ENCODE measurements around the gene UBE2R2.
"Not testable (repeated sequence)": the region's sequence is repeated elsewhere in the genome, so short reads cannot be mapped to it uniquely, and the experiment has no call there.

The UBE2R2 gene

GRCh38 chr9:33789429-33789828 lies 27.5 kb upstream of the UBE2R2 start:
- not testable (repeated sequence) for H3K79me2 ChIP-seq (ENCODE audit: control insufficient read depth, insufficient read depth, low read length, poor library complexity); H3K4ac ChIP-seq (ENCODE audit: low read depth, low read length); DNase-seq; H3K36me3 ChIP-seq (ENCODE audit: control insufficient read depth in 1 of 2, insufficient read depth in 2 of 2, low read length in 2 of 2); H4K8ac ChIP-seq (ENCODE audit: low read depth, low read length); H3K9ac ChIP-seq (ENCODE audit: low read length); H3K23ac ChIP-seq (ENCODE audit: low read length); H4K12ac ChIP-seq (ENCODE audit: low read depth, low read length); H3K4me2 ChIP-seq (ENCODE audit: low read length); H3K4me3 ChIP-seq (ENCODE audit: low read depth, low read length); H2BK12ac ChIP-seq (ENCODE audit: low read length); H2BK120ac ChIP-seq (ENCODE audit: insufficient read depth, low read length, poor library complexity); H3K9me3 ChIP-seq (ENCODE audit: insufficient read depth, low read depth, low read length); H3K4me1 ChIP-seq (ENCODE audit: control insufficient read depth in 1 of 2, insufficient read depth in 2 of 2, low read length in 2 of 2); H3K18ac ChIP-seq (ENCODE audit: low read length); H2BK5ac ChIP-seq (ENCODE audit: low read depth, low read length, poor library complexity); H3K27me3 ChIP-seq (ENCODE audit: insufficient read depth, low read length); H3K14ac ChIP-seq (ENCODE audit: low read length); H4K91ac ChIP-seq (ENCODE audit: low read depth, low read length); H2AFZ ChIP-seq (ENCODE audit: insufficient read depth, low read length, poor library complexity); H2AK5ac ChIP-seq (ENCODE audit: low read length); H3K27ac ChIP-seq (ENCODE audit: low read depth, low read length); H3K79me1 ChIP-seq (ENCODE audit: low read length)
- no CpG with 5 or more reads among the region's 2 CpGs for WGBS (ENCODE audit: extremely low coverage, insufficient coverage, insufficient read length)

GRCh38 chr9:33791117-33791516 lies 25.8 kb upstream of the UBE2R2 start:
- H3K79me1 ChIP-seq (ENCODE audit: low read length), result no peaks in the 10 kb centered on the region
- H2AFZ ChIP-seq (ENCODE audit: insufficient read depth, low read length, poor library complexity), result no peak overlapping the region
- no peak overlapping the region for H3K14ac ChIP-seq (ENCODE audit: low read length)
- H3K27ac ChIP-seq (ENCODE audit: low read depth, low read length), result no peak overlapping the region
- no peak overlapping the region for H4K8ac ChIP-seq (ENCODE audit: low read depth, low read length)
- H3K4me3 ChIP-seq (ENCODE audit: low read depth, low read length), result no peak overlapping the region
- H3K23ac ChIP-seq (ENCODE audit: low read length), result no peak overlapping the region
- no peaks in the 10 kb centered on the region for H3K36me3 ChIP-seq (ENCODE audit: control insufficient read depth in 1 of 2, insufficient read depth in 2 of 2, low read length in 2 of 2)
- H3K4me2 ChIP-seq (ENCODE audit: low read length), result no peak overlapping the region
- no peaks in the 10 kb centered on the region for H3K79me2 ChIP-seq (ENCODE audit: control insufficient read depth, insufficient read depth, low read length, poor library complexity)
- H2BK5ac ChIP-seq (ENCODE audit: low read depth, low read length, poor library complexity), result no peak overlapping the region
- DNase-seq, result no peak
- H2BK120ac ChIP-seq (ENCODE audit: insufficient read depth, low read length, poor library complexity), result no peak overlapping the region
- no peak overlapping the region for H2BK12ac ChIP-seq (ENCODE audit: low read length)
- no peak overlapping the region for H4K12ac ChIP-seq (ENCODE audit: low read depth, low read length)
- no peak overlapping the region for H3K4ac ChIP-seq (ENCODE audit: low read depth, low read length)
- no peak overlapping the region for H4K91ac ChIP-seq (ENCODE audit: low read depth, low read length)
- H2AK5ac ChIP-seq (ENCODE audit: low read length), result no peak overlapping the region
- H3K4me1 ChIP-seq (ENCODE audit: control insufficient read depth in 1 of 2, insufficient read depth in 2 of 2, low read length in 2 of 2), result no peaks in the 10 kb centered on the region
- H3K18ac ChIP-seq (ENCODE audit: low read length), result no peak overlapping the region
- H3K9me3 ChIP-seq (ENCODE audit: insufficient read depth, low read depth, low read length), result peaks cover 1% of the 10 kb centered on the region
- WGBS (ENCODE audit: extremely low coverage, insufficient coverage, insufficient read length), result no CpG with 5 or more reads among the region's 2 CpGs
- H3K9ac ChIP-seq (ENCODE audit: low read length), result no peak overlapping the region
- no peaks in the 10 kb centered on the region for H3K27me3 ChIP-seq (ENCODE audit: insufficient read depth, low read length)

- not testable (repeated sequence) for H4K12ac ChIP-seq (ENCODE audit: low read depth, low read length); H3K23ac ChIP-seq (ENCODE audit: low read length); H3K4ac ChIP-seq (ENCODE audit: low read depth, low read length); H3K27me3 ChIP-seq (ENCODE audit: insufficient read depth, low read length); H2BK120ac ChIP-seq (ENCODE audit: insufficient read depth, low read length, poor library complexity); H3K9ac ChIP-seq (ENCODE audit: low read length); H3K14ac ChIP-seq (ENCODE audit: low read length); H4K8ac ChIP-seq (ENCODE audit: low read depth, low read length); H3K4me2 ChIP-seq (ENCODE audit: low read length); H3K4me1 ChIP-seq (ENCODE audit: control insufficient read depth in 1 of 2, insufficient read depth in 2 of 2, low read length in 2 of 2); H3K36me3 ChIP-seq (ENCODE audit: control insufficient read depth in 1 of 2, insufficient read depth in 2 of 2, low read length in 2 of 2); H2BK12ac ChIP-seq (ENCODE audit: low read length); H3K79me2 ChIP-seq (ENCODE audit: control insufficient read depth, insufficient read depth, low read length, poor library complexity); DNase-seq; H3K9me3 ChIP-seq (ENCODE audit: insufficient read depth, low read depth, low read length); H3K27ac ChIP-seq (ENCODE audit: low read depth, low read length); H3K4me3 ChIP-seq (ENCODE audit: low read depth, low read length); H2BK5ac ChIP-seq (ENCODE audit: low read depth, low read length, poor library complexity); H4K91ac ChIP-seq (ENCODE audit: low read depth, low read length); H3K79me1 ChIP-seq (ENCODE audit: low read length); H2AFZ ChIP-seq (ENCODE audit: insufficient read depth, low read length, poor library complexity); H2AK5ac ChIP-seq (ENCODE audit: low read length); H3K18ac ChIP-seq (ENCODE audit: low read length)
- no CpG with 5 or more reads among the region's 1 CpG for WGBS (ENCODE audit: extremely low coverage, insufficient coverage, insufficient read length)
Observed at GRCh38 chr9:33793496-33793895, 23.5 kb upstream of the UBE2R2 start.

GRCh38 chr9:33794560-33794959 lies 22.4 kb upstream of the UBE2R2 start:
- no peak overlapping the region for H2AK5ac ChIP-seq (ENCODE audit: low read length)
- no peak overlapping the region for H3K23ac ChIP-seq (ENCODE audit: low read length)
- no peaks in the 10 kb centered on the region for H3K79me1 ChIP-seq (ENCODE audit: low read length)
- H3K79me2 ChIP-seq (ENCODE audit: control insufficient read depth, insufficient read depth, low read length, poor library complexity), result no peaks in the 10 kb centered on the region
- H4K12ac ChIP-seq (ENCODE audit: low read depth, low read length), result no peak overlapping the region
- no peak overlapping the region for H4K8ac ChIP-seq (ENCODE audit: low read depth, low read length)
- no peak overlapping the region for H3K14ac ChIP-seq (ENCODE audit: low read length)
- no peak overlapping the region for H3K4ac ChIP-seq (ENCODE audit: low read depth, low read length)
- no peak overlapping the region for H3K27ac ChIP-seq (ENCODE audit: low read depth, low read length)
- no peak overlapping the region for H2BK5ac ChIP-seq (ENCODE audit: low read depth, low read length, poor library complexity)
- H3K4me1 ChIP-seq (ENCODE audit: control insufficient read depth in 1 of 2, insufficient read depth in 2 of 2, low read length in 2 of 2), result no peaks in the 10 kb centered on the region
- H4K91ac ChIP-seq (ENCODE audit: low read depth, low read length), result no peak overlapping the region
- peaks cover 9% of the 10 kb centered on the region for H3K9me3 ChIP-seq (ENCODE audit: insufficient read depth, low read depth, low read length)
- H3K4me2 ChIP-seq (ENCODE audit: low read length), result no peak overlapping the region
- WGBS (ENCODE audit: extremely low coverage, insufficient coverage, insufficient read length), result no CpG with 5 or more reads among the region's 2 CpGs
- H3K36me3 ChIP-seq (ENCODE audit: control insufficient read depth in 1 of 2, insufficient read depth in 2 of 2, low read length in 2 of 2), result no peaks in the 10 kb centered on the region
- H2AFZ ChIP-seq (ENCODE audit: insufficient read depth, low read length, poor library complexity), result no peak overlapping the region
- no peak overlapping the region for H2BK12ac ChIP-seq (ENCODE audit: low read length)
- no peak overlapping the region for H3K4me3 ChIP-seq (ENCODE audit: low read depth, low read length)
- H3K9ac ChIP-seq (ENCODE audit: low read length), result no peak overlapping the region
- no peak overlapping the region for H2BK120ac ChIP-seq (ENCODE audit: insufficient read depth, low read length, poor library complexity)
- no peak for DNase-seq
- H3K27me3 ChIP-seq (ENCODE audit: insufficient read depth, low read length), result no peaks in the 10 kb centered on the region
- no peak overlapping the region for H3K18ac ChIP-seq (ENCODE audit: low read length)
